Thoracic aorta (tissue), 2 donors: Measurements from ENCODE around the gene NR3C2. TPM values are rescaled to one million over a fixed set of nuclear protein-coding genes. Genes with fewer than 3 reads are reported as not detected.
"Not testable (repeated sequence)": the region's sequence is repeated elsewhere in the genome, so short reads cannot be mapped to it uniquely, and the experiment has no call there.

Experiments used
- ATAC-seq: fragments of 150-250 bp; one replicate; pipeline ENCODE4 v1.8.0; 2017; ENCODE audit warnings: low read depth; ENCODE audit not compliant: insufficient number of reproducible peaks, low FRiP score
- DNase-seq: peaks from one replicate; pipeline ENCODE4 v3.0.0-alpha.2; 2020; ENCODE audit warnings: low spot score
- H3K27ac ChIP-seq, 2 donors: fragments of 200-600 bp; sonication (generic); 1 replicate in 1 of 2; 2 replicates in 1 of 2; pipeline ENCODE4 v1.5.1; 2016; ENCODE audit warnings: mild to moderate bottlenecking in 2 of 2, moderate library complexity in 2 of 2
- H3K27me3 ChIP-seq: fragments of 200-600 bp; sonication (generic); replicated peaks from 2 replicates; pipeline ENCODE4 v1.6.0; 2016; ENCODE audit warnings: mild to moderate bottlenecking; ENCODE audit not compliant: insufficient read depth
- H3K36me3 ChIP-seq: fragments of 200-600 bp; sonication (generic); one replicate; pipeline ENCODE4 v1.5.1; 2016
- H3K4me1 ChIP-seq, 2 donors: fragments of 200-600 bp; sonication (generic); 1 replicate in 1 of 2; 2 replicates in 1 of 2; pipeline versions ENCODE4 v1.5.1 to v1.6.0; 2016; ENCODE audit warnings: low read depth in 2 of 2, mild to moderate bottlenecking in 1 of 2; ENCODE audit not compliant: control insufficient read depth in 1 of 2
- H3K4me3 ChIP-seq: fragments of 200-600 bp; sonication (generic); 2 replicates; pipeline ENCODE4 v1.5.1; 2016; ENCODE audit warnings: mild to moderate bottlenecking
- H3K9me3 ChIP-seq: fragments of 200-600 bp; sonication (generic); 2 replicates; pipeline ENCODE4 v1.5.1; 2016
- CTCF ChIP-seq: fragments of 200-600 bp; sonication (generic); IDR thresholded peaks from one replicate; pipeline ENCODE4 v1.5.1; 2019; ENCODE audit warnings: antibody characterized with exemption
- total RNA-seq, 2 donors: library from RNA; depleted of rRNA; stranded (reverse); fragments of >200 nt; gene quantifications; one replicate each; pipeline versions ENCODE4 v1.1.0 to v1.2.3, GENCODE V29; 2016

The NR3C2 gene
- total RNA-seq, 2 donors from 2014 or later: 11.2 to 18.1 TPM

GRCh38 chr4:148192526-148192925, 249.7 kb downstream of the NR3C2 start:
- DNase-seq (no peak), ATAC-seq (no peak)
- Histone ChIP-seq H3K36me3 (no peaks in the 10 kb centered on the region), H3K27me3 (no peaks in the 10 kb centered on the region), H3K27ac (no peak overlapping the region), H3K4me3 (no peak overlapping the region), H3K9me3 (no peaks in the 10 kb centered on the region), H3K4me1 (no peaks in the 10 kb centered on the region)
- TF ChIP-seq CTCF: no peak

GRCh38 chr4:148187454-148188222, 254.6 kb downstream of the NR3C2 start:
- H3K27ac ChIP-seq, H3K27me3 ChIP-seq, H3K36me3 ChIP-seq, H3K4me3 ChIP-seq, H3K4me1 ChIP-seq, H3K9me3 ChIP-seq, DNase-seq, ATAC-seq: not testable (repeated sequence)

- H3K36me3 ChIP-seq: peaks cover 3% of the 10 kb centered on the region
- peaks cover 6 to 8% of the 10 kb centered on the region in 2 donors for H3K4me1 ChIP-seq
- no peak for TF ChIP-seq CTCF
- ATAC-seq: no peak
- no peaks in the 10 kb centered on the region for H3K9me3 ChIP-seq
- no peaks in the 10 kb centered on the region for H3K27me3 ChIP-seq
- no peak overlapping the region for H3K27ac ChIP-seq
- H3K4me3 ChIP-seq: no peak overlapping the region
- DNase-seq: no peak
Measured at GRCh38 chr4:148184922-148185321, 257.3 kb downstream of the NR3C2 start.

GRCh38 chr4:148182230-148182911, 259.8 kb downstream of the NR3C2 start:
- no peaks in the 10 kb centered on the region for H3K9me3 ChIP-seq
- H3K36me3 ChIP-seq: peaks cover 3% of the 10 kb centered on the region
- peaks cover 6 to 8% of the 10 kb centered on the region in 2 donors for H3K4me1 ChIP-seq
- H3K27ac ChIP-seq: no peak overlapping the region
- DNase-seq (no peak), ATAC-seq (no peak)
- no peaks in the 10 kb centered on the region for H3K27me3 ChIP-seq
- no peak overlapping the region for H3K4me3 ChIP-seq
- no peak for TF ChIP-seq CTCF

GRCh38 chr4:148173397-148174017, 268.7 kb downstream of the NR3C2 start:
- Histone ChIP-seq H3K4me3 (no peak overlapping the region), H3K27ac (no peak overlapping the region), H3K9me3 (no peaks in the 10 kb centered on the region), H3K4me1 (no peaks in the 10 kb centered on the region), H3K27me3 (no peaks in the 10 kb centered on the region), H3K36me3 (no peaks in the 10 kb centered on the region)
- ATAC-seq (no peak), DNase-seq (no peak)
- no peak for TF ChIP-seq CTCF
